Mesenchymal stem cell (in vitro differentiated cells and primary cell): Measurements from ENCODE around the gene CHMP1A.
"Not testable (repeated sequence)": the region's sequence is repeated elsewhere in the genome, so short reads cannot be mapped to it uniquely, and the experiment has no call there.

Experiments
- DNase-seq: peaks from one replicate; pipeline ENCODE4 v3.0.0-alpha.2; 2013
- H2AFZ ChIP-seq: one replicate; pipeline ENCODE4 v1.6.1; 2013; ENCODE audit warnings: low read depth, mild to moderate bottlenecking, control low read depth, inconsistent platforms, low read length, moderate library complexity
- H2AK5ac ChIP-seq: 2 replicates; pipeline ENCODE4 v1.6.1; 2013; ENCODE audit warnings: low read length, moderate library complexity, mild to moderate bottlenecking, inconsistent platforms; ENCODE audit not compliant: severe bottlenecking
- H2BK120ac ChIP-seq: one replicate; pipeline ENCODE4 v1.6.1; 2013; ENCODE audit warnings: low read depth, mild to moderate bottlenecking, inconsistent platforms, low read length, moderate library complexity
- H2BK12ac ChIP-seq, 2 experiments: one replicate each; pipeline ENCODE4 v1.6.1; 2013; ENCODE audit warnings: inconsistent platforms in 2 of 2, low read length in 2 of 2, mild to moderate bottlenecking in 2 of 2, moderate library complexity in 2 of 2, control low read depth in 1 of 2
- H2BK15ac ChIP-seq: one replicate; pipeline ENCODE4 v1.6.1; 2013; ENCODE audit warnings: mild to moderate bottlenecking, low read depth, inconsistent platforms; ENCODE audit not compliant: poor library complexity, severe bottlenecking
- H2BK5ac ChIP-seq: 2 replicates; pipeline ENCODE4 v1.6.1; 2013; ENCODE audit warnings: low read depth, mild to moderate bottlenecking, low read length, control low read depth, inconsistent platforms; ENCODE audit not compliant: poor library complexity, severe bottlenecking
- H3K14ac ChIP-seq, 2 experiments: one replicate each; pipeline ENCODE4 v1.6.1; 2013; ENCODE audit warnings: inconsistent platforms in 2 of 2, low read length in 2 of 2, control low read depth in 1 of 2, mild to moderate bottlenecking in 1 of 2, moderate library complexity in 1 of 2
- H3K18ac ChIP-seq, 2 experiments: one replicate each; pipeline ENCODE4 v1.6.1; 2013; ENCODE audit warnings: inconsistent platforms in 2 of 2, low read length in 2 of 2, control low read depth in 1 of 2, low read depth in 1 of 2, mild to moderate bottlenecking in 1 of 2
- H3K23ac ChIP-seq, 2 experiments: one replicate each; pipeline ENCODE4 v1.6.1; 2013; ENCODE audit warnings: inconsistent platforms in 2 of 2, low read length in 2 of 2, mild to moderate bottlenecking in 2 of 2, moderate library complexity in 2 of 2, control low read depth in 1 of 2
- H3K27ac ChIP-seq: 2 replicates; pipeline ENCODE4 v1.5.1; 2013; ENCODE audit warnings: mild to moderate bottlenecking, moderate library complexity, low read length, control low read depth, inconsistent platforms; ENCODE audit not compliant: poor library complexity, severe bottlenecking
- H3K27me3 ChIP-seq, 2 experiments: 2 replicates each; pipeline versions ENCODE4 v1.6.1 to v1.7.0; 2013; ENCODE audit warnings: low read length in 2 of 2, mild to moderate bottlenecking in 2 of 2, moderate library complexity in 2 of 2, control low read depth in 1 of 2, inconsistent platforms in 1 of 2; ENCODE audit not compliant: control insufficient read depth in 1 of 2, insufficient read depth in 1 of 2
- H3K36me3 ChIP-seq, 2 experiments: 2 replicates each; pipeline versions ENCODE4 v1.6.1 to v1.7.0; 2013; ENCODE audit warnings: low read length in 2 of 2, control low read depth in 1 of 2, inconsistent platforms in 1 of 2, low read depth in 1 of 2, mild to moderate bottlenecking in 1 of 2; ENCODE audit not compliant: insufficient read depth in 2 of 2, control insufficient read depth in 1 of 2
- H3K4ac ChIP-seq, 2 experiments: one replicate each; pipeline ENCODE4 v1.6.1; 2013; ENCODE audit warnings: inconsistent platforms in 2 of 2, low read length in 2 of 2, mild to moderate bottlenecking in 2 of 2, moderate library complexity in 2 of 2, control low read depth in 1 of 2, low read depth in 1 of 2
- H3K4me1 ChIP-seq: 2 replicates; pipeline ENCODE4 v1.6.1; 2013; ENCODE audit warnings: low read depth, low read length, control low read depth; ENCODE audit not compliant: control insufficient read depth, insufficient read depth
- H3K4me2 ChIP-seq: 2 replicates; pipeline ENCODE4 v1.6.1; 2013; ENCODE audit warnings: low read length, mild to moderate bottlenecking, inconsistent platforms; ENCODE audit not compliant: poor library complexity, severe bottlenecking
- H3K4me3 ChIP-seq, 2 experiments: 2 replicates each; pipeline versions ENCODE4 v1.5.1 to v1.7.0; 2013; ENCODE audit warnings: low read length in 2 of 2, mild to moderate bottlenecking in 2 of 2, control low read depth in 1 of 2, low read depth in 1 of 2; ENCODE audit not compliant: insufficient read depth in 1 of 2
- H3K79me1 ChIP-seq: replicated peaks from 2 replicates; pipeline ENCODE4 v1.6.1; 2013; ENCODE audit warnings: mild to moderate bottlenecking, control low read depth, low read length, inconsistent platforms; ENCODE audit not compliant: poor library complexity, severe bottlenecking
- H3K9ac ChIP-seq: 2 replicates; pipeline ENCODE4 v1.7.0; 2013; ENCODE audit warnings: mild to moderate bottlenecking, low read length, moderate library complexity
- H3K9me3 ChIP-seq: 2 replicates; pipeline ENCODE4 v1.7.0; 2013; ENCODE audit warnings: mild to moderate bottlenecking, low read length; ENCODE audit not compliant: control insufficient read depth
- H4K8ac ChIP-seq: one replicate; pipeline ENCODE4 v1.6.1; 2013; ENCODE audit warnings: inconsistent platforms, mild to moderate bottlenecking, low read length, moderate library complexity
- H4K91ac ChIP-seq: one replicate; pipeline ENCODE4 v1.6.1; 2013; ENCODE audit warnings: mild to moderate bottlenecking, low read length, inconsistent platforms
- WGBS: methylation state at CpG from one replicate; pipeline ENCODE4 v1.1.7; 2013; ENCODE audit warnings: mixed read lengths; 5-methylcytosine and 5-hydroxymethylcytosine counted together

Gene CHMP1A

DNA sequence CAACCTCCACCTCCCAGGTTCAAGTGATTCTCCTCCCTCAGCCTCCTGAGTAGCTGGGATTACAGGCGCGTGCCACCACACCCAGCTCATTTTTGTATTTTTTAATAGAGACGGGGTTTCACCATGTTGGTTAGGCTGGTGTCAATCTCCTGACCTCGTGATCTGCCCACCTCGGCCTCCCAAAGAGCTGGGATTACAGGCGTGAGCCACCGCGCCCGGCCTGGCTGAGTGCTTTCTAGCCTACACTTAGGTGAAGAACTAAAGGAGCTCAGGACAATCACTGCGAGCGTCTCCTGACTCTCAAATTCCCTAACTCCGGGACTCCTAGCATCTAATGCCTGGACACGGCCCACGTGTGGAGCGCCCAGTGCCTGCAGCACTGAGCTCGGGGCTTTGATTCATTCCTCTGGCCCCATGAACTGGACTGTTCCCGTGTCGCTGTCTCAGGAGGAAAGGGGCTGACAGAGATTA lies 42.2 kb upstream of the CHMP1A start:
- peaks cover 18% of the 10 kb centered on the region for H3K79me1 ChIP-seq
- H3K18ac ChIP-seq, DNase-seq, H2BK5ac ChIP-seq, H3K14ac ChIP-seq, H3K27ac ChIP-seq, H4K91ac ChIP-seq, H2BK15ac ChIP-seq, H3K9me3 ChIP-seq, H2AFZ ChIP-seq, H3K23ac ChIP-seq, H2AK5ac ChIP-seq, H2BK120ac ChIP-seq, H4K8ac ChIP-seq: not testable (repeated sequence)
- H3K9ac ChIP-seq = peak overlapping the region; percentile 86
- H3K4ac ChIP-seq = peak overlapping the region in 1 of 2 experiments; percentile 32
- H3K27me3 ChIP-seq = peaks cover 0 to 13% of the 10 kb centered on the region in 2 experiments
- WGBS = 79% methylated on average over 18 of the region's 18 CpGs
- peak overlapping the region in 1 of 2 experiments; percentile 80 for H3K4me3 ChIP-seq
- H3K4me1 ChIP-seq = peaks cover 36% of the 10 kb centered on the region
- H3K36me3 ChIP-seq = peaks cover 11 to 36% of the 10 kb centered on the region in 2 experiments
- H3K4me2 ChIP-seq = peak overlapping the region; percentile 70
- peak overlapping the region in 1 of 2 experiments; percentile 29 for H2BK12ac ChIP-seq

DNA sequence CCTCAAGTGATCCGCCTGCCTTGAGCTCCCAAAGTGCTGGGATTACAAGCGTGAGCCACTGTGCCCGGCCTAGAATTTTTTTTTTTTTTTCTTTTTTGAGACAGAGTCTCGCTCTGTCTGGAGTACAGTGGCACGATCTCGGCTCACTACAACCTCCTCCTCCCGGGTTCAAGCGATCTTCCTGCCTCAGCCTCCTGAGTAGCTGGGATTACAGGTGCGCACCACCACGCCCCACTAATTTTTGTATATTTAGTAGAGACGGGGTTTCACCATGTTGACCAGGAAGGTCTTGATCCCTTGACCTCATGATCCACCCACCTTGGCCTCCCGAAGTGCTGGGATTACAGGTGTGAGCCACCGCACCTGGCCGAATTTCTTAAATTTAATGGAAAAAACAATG lies 41.2 kb upstream of the CHMP1A start:
- H3K4me1 ChIP-seq = peaks cover 36% of the 10 kb centered on the region
- H3K36me3 ChIP-seq = peaks cover 17 to 46% of the 10 kb centered on the region in 2 experiments
- WGBS = 98% methylated on average over 14 of the region's 14 CpGs
- not testable (repeated sequence) for H3K9me3 ChIP-seq, H3K27me3 ChIP-seq, H3K23ac ChIP-seq, H3K18ac ChIP-seq, H3K4ac ChIP-seq, H3K27ac ChIP-seq, H2BK120ac ChIP-seq, H2AK5ac ChIP-seq, H2BK12ac ChIP-seq, H2BK5ac ChIP-seq, H2BK15ac ChIP-seq, H4K91ac ChIP-seq, H3K9ac ChIP-seq, H2AFZ ChIP-seq, H3K4me2 ChIP-seq, H3K14ac ChIP-seq, DNase-seq, H4K8ac ChIP-seq, H3K4me3 ChIP-seq
- H3K79me1 ChIP-seq = peaks cover 19% of the 10 kb centered on the region

GRCh38 chr16:89697616-89698331 lies 40.3 kb upstream of the CHMP1A start:
- Histone ChIP-seq H3K27me3 (peaks cover 0 to 6% of the 10 kb centered on the region in 2 experiments), H3K18ac (no peak overlapping the region), H2BK15ac (no peak overlapping the region), H3K4ac (no peak overlapping the region), H2AK5ac (no peak overlapping the region), H3K23ac (no peak overlapping the region), H3K4me1 (peaks cover 36% of the 10 kb centered on the region), H3K9ac (no peak overlapping the region), H2BK12ac (no peak overlapping the region), H2BK5ac (no peak overlapping the region), H2BK120ac (no peak overlapping the region), H4K8ac (no peak overlapping the region), H3K4me2 (no peak overlapping the region), H3K79me1 (peaks cover 23% of the 10 kb centered on the region), H2AFZ (no peak overlapping the region), H3K9me3 (no peaks in the 10 kb centered on the region), H3K14ac (no peak overlapping the region), H3K36me3 (peaks cover 25 to 54% of the 10 kb centered on the region in 2 experiments), H4K91ac (no peak overlapping the region), H3K27ac (no peak overlapping the region), H3K4me3 (no peak overlapping the region)
- 97% methylated on average over 32 of the region's 32 CpGs for WGBS
- no peak for DNase-seq

DNA sequence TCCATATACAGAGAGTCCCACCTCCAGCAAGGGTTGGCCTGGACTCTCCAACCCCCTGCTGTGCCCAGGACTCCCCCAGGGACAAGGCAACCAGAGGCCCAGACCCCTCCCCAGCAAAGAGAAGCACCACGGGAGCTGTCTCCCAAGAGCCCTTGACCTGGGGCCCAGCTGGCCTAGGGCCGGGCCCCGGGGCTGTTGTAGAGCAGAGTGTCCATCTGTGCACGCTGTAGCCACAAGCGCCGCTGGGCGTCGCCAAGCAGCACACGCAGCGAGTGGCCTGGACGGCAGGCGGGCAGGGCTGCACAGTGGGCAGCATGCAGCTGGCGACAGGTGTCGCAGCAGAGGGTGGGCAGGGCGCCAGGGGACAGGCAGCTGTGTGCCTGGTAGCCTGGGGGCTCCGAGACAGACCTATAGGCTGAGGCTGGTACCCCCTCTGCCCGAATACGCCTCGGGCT lies 39.7 kb upstream of the CHMP1A start:
- no peak overlapping the region for H2BK5ac ChIP-seq
- no peak overlapping the region for H4K8ac ChIP-seq
- H4K91ac ChIP-seq = no peak overlapping the region
- H3K23ac ChIP-seq = no peak overlapping the region
- peaks cover 25% of the 10 kb centered on the region for H3K79me1 ChIP-seq
- no peak overlapping the region for H3K14ac ChIP-seq
- H3K9me3 ChIP-seq = no peaks in the 10 kb centered on the region
- H3K18ac ChIP-seq = no peak overlapping the region
- H3K4me2 ChIP-seq = no peak overlapping the region
- H2BK12ac ChIP-seq = no peak overlapping the region
- no peak overlapping the region for H3K4ac ChIP-seq
- H3K9ac ChIP-seq = no peak overlapping the region
- peaks cover 0 to 2% of the 10 kb centered on the region in 2 experiments for H3K27me3 ChIP-seq
- H2AFZ ChIP-seq = no peak overlapping the region
- DNase-seq = no peak
- peaks cover 36% of the 10 kb centered on the region for H3K4me1 ChIP-seq
- H2BK15ac ChIP-seq = no peak overlapping the region
- 96% methylated on average over 19 of the region's 19 CpGs for WGBS
- no peak overlapping the region for H2AK5ac ChIP-seq
- no peak overlapping the region for H3K4me3 ChIP-seq
- H2BK120ac ChIP-seq = no peak overlapping the region
- H3K27ac ChIP-seq = no peak overlapping the region
- peaks cover 29 to 59% of the 10 kb centered on the region in 2 experiments for H3K36me3 ChIP-seq
